Thymus (tissue), 11 donors: ENCODE data around the gene IL1B. TPM values are rescaled to one million over a fixed set of nuclear protein-coding genes. Genes with fewer than 3 reads are reported as not detected.
"Not testable (repeated sequence)": the region's sequence is repeated elsewhere in the genome, so short reads cannot be mapped to it uniquely, and the experiment has no call there.

Experiments
- DNase-seq, 9 donors: peaks; one replicate each; pipeline ENCODE4 v3.0.0-alpha.2; 2013; ENCODE audit warnings: low spot score in 9 of 9, low read depth in 6 of 9, missing footprints in 1 of 9
- H3K27ac ChIP-seq, 2 donors: one replicate each; pipeline ENCODE4 v1.5.1; 2013; ENCODE audit warnings: control low read depth in 1 of 2, low read depth in 1 of 2, low read length in 1 of 2, mild to moderate bottlenecking in 1 of 2, moderate library complexity in 1 of 2
- H3K27me3 ChIP-seq, 2 donors: one replicate each; pipeline ENCODE4 v1.5.1; 2013; ENCODE audit warnings: low read length in 1 of 2; ENCODE audit not compliant: control insufficient read depth in 2 of 2, insufficient read depth in 1 of 2
- H3K36me3 ChIP-seq, 2 donors: one replicate each; pipeline ENCODE4 v1.5.1; 2013; ENCODE audit warnings: low read length in 1 of 2, mild to moderate bottlenecking in 1 of 2, moderate library complexity in 1 of 2; ENCODE audit not compliant: control insufficient read depth in 2 of 2, insufficient read depth in 2 of 2
- H3K4me1 ChIP-seq, 2 donors: one replicate each; pipeline ENCODE4 v1.5.1; 2013; ENCODE audit warnings: low read length in 2 of 2; ENCODE audit not compliant: control insufficient read depth in 2 of 2, insufficient read depth in 2 of 2
- H3K4me3 ChIP-seq, 2 donors: one replicate each; pipeline ENCODE4 v1.5.1; 2013; ENCODE audit warnings: low read length in 2 of 2, control low read depth in 1 of 2, mild to moderate bottlenecking in 1 of 2
- H3K9me3 ChIP-seq, 2 donors: one replicate each; pipeline ENCODE4 v1.5.1; 2013; ENCODE audit warnings: low read length in 1 of 2, mild to moderate bottlenecking in 1 of 2; ENCODE audit not compliant: control insufficient read depth in 2 of 2, insufficient read depth in 1 of 2
- WGBS: extraction: QIAGEN DNeasy Blood & Tissue Kit; methylation state at CpG from one replicate; pipeline ENCODE4 v1.1.7; 2013; 5-methylcytosine and 5-hydroxymethylcytosine counted together
- polyA plus RNA-seq: library from polyadenylated mRNA; stranded (reverse); fragments of 200-250 nt; gene quantifications from one replicate; pipeline ENCODE4 v1.2.3, GENCODE V29; 2013
- total RNA-seq: library from RNA; stranded (reverse); fragments of 120-200 nt; gene quantifications from one replicate; pipeline ENCODE4 v1.2.4, GENCODE V29; 2013
- donor health status: healthy.

The IL1B gene
- total and polyA plus RNA-seq, 2 donors: 3.4 to 13.8 TPM

DNA sequence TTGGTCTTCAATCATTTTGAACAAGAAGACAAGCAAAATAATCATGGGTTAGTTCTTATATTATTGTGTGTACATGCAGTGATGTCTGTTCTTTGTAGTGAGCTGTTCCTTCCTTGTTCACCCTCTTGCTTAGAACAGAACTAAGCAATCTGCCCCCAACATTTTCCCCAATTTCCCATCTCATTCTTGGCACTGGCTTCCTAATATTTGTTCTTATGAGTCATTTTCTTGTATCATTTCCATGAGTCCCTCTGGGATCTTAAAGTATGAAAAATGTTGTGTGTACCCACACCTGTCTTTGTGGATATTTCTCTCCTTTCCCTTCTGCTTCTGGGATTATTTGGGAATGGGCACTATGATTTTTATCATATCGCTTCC, 3.5 kb upstream of the IL1B start:
- peaks cover 0 to 2% of the 10 kb centered on the region in 2 donors for H3K4me1 ChIP-seq
- H3K27me3 ChIP-seq: no peaks in the 10 kb centered on the region
- WGBS: 96% methylated on average over 1 of the region's 1 CpG
- no peaks in the 10 kb centered on the region for H3K9me3 ChIP-seq
- no peak overlapping the region for H3K27ac ChIP-seq
- no peak overlapping the region for H3K4me3 ChIP-seq
- no peak for DNase-seq
- no peaks in the 10 kb centered on the region for H3K36me3 ChIP-seq

DNA sequence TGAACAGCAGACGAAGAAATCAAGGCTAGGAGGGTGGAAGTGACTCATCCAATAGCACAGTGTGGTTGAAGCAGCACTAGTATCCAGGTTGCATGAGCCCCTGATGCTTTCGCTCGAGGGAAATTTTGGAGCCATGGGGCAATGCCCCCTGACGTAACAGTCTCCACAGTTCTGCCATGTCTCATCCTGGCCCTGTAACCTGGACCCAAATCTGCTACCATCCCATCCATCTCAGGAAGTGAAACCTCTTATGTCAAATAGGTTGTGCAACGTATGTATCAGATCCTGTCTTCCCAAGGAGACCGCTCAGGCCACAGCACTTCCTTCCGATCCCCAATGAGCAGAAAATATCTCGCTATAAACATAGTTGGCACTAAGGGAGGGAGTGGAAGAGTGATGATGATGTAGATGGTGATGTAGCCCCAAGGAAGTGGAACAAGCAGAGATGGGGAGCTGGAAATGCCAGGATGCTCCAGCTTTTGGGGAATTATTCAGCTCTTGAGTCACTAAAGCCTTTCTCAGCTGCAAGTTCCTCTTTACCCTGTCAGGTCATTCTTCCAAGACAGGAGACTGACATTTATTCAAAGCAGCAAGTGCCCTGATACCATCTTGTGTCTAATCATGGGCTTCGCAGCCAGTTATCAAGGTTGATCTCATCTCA, 3.0 kb upstream of the IL1B start:
- H3K9me3 ChIP-seq: no peaks in the 10 kb centered on the region
- DNase-seq: no peak
- no peaks in the 10 kb centered on the region for H3K36me3 ChIP-seq
- 90% methylated on average over 9 of the region's 9 CpGs for WGBS
- no peak overlapping the region for H3K4me3 ChIP-seq
- H3K27ac ChIP-seq: no peak overlapping the region
- H3K27me3 ChIP-seq: no peaks in the 10 kb centered on the region
- peaks cover 0 to 2% of the 10 kb centered on the region in 2 donors for H3K4me1 ChIP-seq

DNA sequence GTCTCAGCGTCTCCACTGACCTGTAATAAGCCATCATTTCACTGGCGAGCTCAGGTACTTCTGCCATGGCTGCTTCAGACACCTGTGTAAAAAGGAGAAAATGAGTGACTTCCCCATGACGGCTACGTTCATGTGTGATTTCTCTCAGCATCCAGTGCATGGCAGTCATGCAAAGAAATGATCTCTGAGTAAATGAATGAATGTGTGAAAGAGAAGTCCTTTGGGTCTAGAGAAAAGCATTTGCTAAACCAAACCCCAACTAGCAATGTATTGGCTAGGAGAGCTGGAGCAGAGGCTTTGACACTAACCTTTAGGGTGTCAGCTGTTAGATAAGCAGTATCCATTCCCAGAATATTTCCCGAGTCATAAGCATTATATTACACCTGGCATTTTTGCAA, 417 bp downstream of the IL1B start:
- Histone ChIP-seq H3K27ac (no peak overlapping the region), H3K36me3 (no peaks in the 10 kb centered on the region), H3K4me1 (peaks cover 0 to 12% of the 10 kb centered on the region in 2 donors), H3K27me3 (no peaks in the 10 kb centered on the region), H3K9me3 (no peaks in the 10 kb centered on the region), H3K4me3 (no peak overlapping the region)
- 55% methylated on average over 5 of the region's 5 CpGs for WGBS
- no peak for DNase-seq

DNA sequence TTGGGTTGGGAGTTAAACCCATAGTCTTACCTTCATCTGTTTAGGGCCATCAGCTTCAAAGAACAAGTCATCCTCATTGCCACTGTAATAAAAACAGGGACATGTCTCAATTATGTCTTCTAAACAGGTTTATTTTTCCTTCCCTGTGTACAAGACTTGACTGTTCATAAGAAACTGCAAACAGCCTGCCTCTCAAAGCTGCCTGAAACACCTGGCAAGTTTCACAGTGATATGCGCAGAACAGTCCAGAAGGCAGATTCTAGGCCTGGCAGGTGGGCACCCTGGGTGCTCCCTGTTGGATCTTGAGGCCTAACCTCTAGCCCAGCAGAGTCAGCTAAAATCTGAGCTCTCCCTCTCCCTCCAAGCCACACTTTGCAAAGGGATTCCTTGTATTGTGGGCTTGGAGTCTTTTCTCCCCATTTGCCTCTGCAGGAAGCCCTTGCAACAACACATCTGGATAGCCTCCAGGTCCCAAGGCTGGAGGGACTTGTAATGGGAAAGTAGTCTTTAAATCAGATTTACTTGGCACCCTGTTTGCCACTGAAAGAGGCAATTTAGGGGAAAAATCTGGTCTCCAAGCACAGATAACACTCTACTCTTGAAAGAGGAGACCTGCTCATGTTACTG, 930 bp downstream of the IL1B start:
- H3K9me3 ChIP-seq: no peaks in the 10 kb centered on the region
- peaks cover 0 to 12% of the 10 kb centered on the region in 2 donors for H3K4me1 ChIP-seq
- H3K27me3 ChIP-seq: no peaks in the 10 kb centered on the region
- H3K4me3 ChIP-seq: no peak overlapping the region
- H3K36me3 ChIP-seq: no peaks in the 10 kb centered on the region
- no peak for DNase-seq
- 84% methylated on average over 1 of the region's 1 CpG for WGBS
- H3K27ac ChIP-seq: no peak overlapping the region

DNA sequence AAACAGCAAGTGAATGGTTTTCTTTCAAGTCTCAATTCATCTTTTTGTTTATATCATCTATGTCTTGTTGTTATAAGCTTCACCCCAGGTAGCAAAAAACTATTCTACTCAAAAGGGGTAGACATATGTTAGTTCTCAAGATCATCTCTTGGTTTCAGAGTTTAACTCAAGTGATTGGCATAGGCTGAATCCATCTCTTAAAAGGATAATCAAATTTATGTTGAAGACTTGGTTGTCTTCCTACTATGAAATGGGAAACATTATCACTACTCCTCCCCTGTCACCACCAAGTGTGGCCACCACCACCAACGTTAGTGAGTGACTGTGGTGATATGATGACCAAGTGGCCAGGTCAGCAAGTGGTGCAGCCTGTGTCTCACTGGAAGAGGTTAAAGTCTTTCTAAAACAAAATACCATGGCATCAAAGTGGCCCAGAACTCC, 1.5 kb downstream of the IL1B start:
- Histone ChIP-seq H3K27ac (no peak overlapping the region), H3K27me3 (no peaks in the 10 kb centered on the region), H3K9me3 (no peaks in the 10 kb centered on the region), H3K4me1 (peaks cover 0 to 9% of the 10 kb centered on the region in 2 donors), H3K36me3 (no peaks in the 10 kb centered on the region), H3K4me3 (no peak overlapping the region)
- no peak for DNase-seq
- WGBS: 56% methylated on average over 1 of the region's 1 CpG

DNA sequence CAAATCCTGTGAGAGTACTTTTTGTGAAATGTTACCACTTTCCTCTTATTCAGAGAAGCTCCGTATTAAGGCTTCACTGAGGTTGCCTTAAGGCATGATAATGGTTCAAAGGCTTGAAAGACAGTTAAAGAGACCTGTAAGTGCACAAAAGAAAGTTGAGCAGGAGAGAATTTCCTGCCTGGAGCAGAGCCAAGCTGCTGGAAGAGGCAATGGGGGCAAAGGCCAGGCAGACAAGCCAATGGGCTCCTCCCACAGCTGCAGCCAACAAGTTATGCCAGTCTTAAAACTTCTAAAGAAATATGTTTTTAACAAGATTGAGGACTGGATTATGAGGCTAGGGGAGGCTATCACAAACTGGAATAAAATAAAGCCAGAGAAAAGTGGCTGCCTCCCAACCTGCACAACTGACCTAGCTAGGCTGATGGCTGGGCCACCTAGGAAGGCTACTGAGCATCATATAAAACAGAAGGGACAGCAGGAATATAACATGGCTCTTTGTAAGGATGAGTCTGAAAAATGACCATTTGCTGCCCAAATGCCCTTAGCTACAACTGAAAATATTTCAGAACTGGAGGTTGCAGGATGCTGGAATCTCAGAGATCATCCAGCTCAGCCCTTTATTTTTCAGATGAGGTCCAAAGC, 2.1 kb downstream of the IL1B start:
- Histone ChIP-seq H3K9me3 (no peaks in the 10 kb centered on the region), H3K4me1 (peaks cover 0 to 9% of the 10 kb centered on the region in 2 donors), H3K36me3 (no peaks in the 10 kb centered on the region), H3K4me3 (no peak overlapping the region), H3K27ac (no peak overlapping the region), H3K27me3 (no peaks in the 10 kb centered on the region)
- 27% methylated on average over 1 of the region's 1 CpG for WGBS
- no peak for DNase-seq

DNA sequence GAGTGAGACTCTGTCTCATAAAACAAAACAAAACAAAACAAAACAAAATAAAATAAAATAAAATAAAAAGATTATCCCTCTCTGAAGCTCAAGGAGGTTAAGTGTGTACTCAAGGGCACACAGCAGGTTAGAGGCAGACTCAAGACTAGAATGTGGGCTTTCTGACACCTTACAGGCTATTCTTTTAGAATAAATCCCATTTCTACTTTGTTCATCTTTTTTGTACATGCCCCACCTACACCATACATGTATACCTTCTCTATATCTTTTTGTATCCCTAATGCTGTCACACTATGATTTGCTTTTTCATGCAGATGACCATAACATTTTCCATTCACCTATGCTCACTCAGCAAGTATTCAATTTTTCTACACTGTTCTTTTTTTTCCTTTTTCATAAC, 2.6 kb downstream of the IL1B start:
- DNase-seq: no peak
- Histone ChIP-seq H3K9me3 (no peaks in the 10 kb centered on the region), H3K27ac (no peak overlapping the region), H3K27me3 (no peaks in the 10 kb centered on the region), H3K4me1 (peaks cover 0 to 9% of the 10 kb centered on the region in 2 donors), H3K36me3 (no peaks in the 10 kb centered on the region), H3K4me3 (no peak overlapping the region)

DNA sequence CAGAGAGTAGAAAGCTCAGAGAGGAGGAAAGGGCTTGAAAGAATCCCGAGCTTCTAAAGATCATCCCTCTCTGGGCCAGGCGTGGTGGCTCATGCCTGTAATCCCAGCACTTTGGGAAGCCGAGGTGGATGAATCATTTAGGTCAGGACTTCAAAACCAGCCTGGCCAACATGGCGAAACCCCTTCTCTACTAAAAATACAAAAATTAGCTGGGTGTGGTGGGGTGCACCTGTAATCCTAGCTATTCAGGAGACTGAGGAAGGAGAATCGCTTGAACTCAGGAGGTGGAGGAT, 3.0 kb downstream of the IL1B start:
- not testable (repeated sequence) for H3K4me1 ChIP-seq, H3K4me3 ChIP-seq, H3K27me3 ChIP-seq, H3K27ac ChIP-seq, DNase-seq, H3K36me3 ChIP-seq, H3K9me3 ChIP-seq
- WGBS: 96% methylated on average over 5 of the region's 5 CpGs

DNA sequence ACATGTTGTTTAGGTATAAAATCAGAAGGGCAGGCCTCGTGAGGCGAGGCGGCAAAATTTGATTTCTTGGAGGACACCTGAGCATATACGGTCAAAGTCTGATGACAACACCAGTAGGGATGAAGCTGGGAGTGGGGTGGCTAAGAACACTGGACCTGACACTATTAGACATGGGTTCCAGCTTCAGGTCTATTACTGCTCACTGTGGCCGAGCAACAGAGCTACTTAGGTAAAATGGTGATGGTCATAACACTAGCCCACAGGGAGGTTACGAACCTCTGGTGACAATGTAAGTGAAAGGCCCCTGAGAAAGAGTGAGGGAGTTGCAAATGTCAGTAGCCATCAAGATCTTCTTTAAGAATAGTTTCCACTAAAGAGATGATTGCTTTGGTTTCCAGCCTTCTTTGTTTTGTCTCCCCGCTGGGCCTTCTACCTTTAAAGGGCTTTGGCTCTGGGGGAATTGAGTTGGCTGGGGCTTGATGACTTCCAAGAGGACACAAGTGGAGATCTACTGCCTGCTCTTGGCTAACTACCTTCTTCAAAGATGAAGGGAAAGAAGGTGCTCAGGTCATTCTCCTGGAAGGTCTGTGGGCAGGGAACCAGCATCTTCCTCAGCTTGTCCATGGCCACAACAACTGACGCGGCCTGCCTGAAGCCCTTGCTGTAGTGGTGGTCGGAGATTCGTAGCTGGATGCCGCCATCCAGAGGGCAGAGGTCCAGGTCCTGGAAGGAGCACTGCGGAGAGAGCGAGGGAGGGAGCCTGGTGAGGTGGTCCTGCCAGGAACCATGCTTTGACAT, 3.5 kb downstream of the IL1B start:
- Histone ChIP-seq H3K27me3 (no peaks in the 10 kb centered on the region), H3K9me3 (no peaks in the 10 kb centered on the region), H3K4me1 (peaks cover 0 to 9% of the 10 kb centered on the region in 2 donors), H3K36me3 (no peaks in the 10 kb centered on the region), H3K27ac (no peak overlapping the region), H3K4me3 (no peak overlapping the region)
- WGBS: 94% methylated on average over 14 of the region's 14 CpGs
- no peak for DNase-seq
